GM12864 (cell line): ENCODE data around the gene RNF26.

Experiments used
- DNase-seq: peaks from one replicate; pipeline ENCODE4 v3.0.0-alpha.2; 2011; ENCODE audit warnings: low read depth
- H3K4me3 ChIP-seq: 2 replicates; pipeline ENCODE4 v1.5.1; 2011; ENCODE audit warnings: mild to moderate bottlenecking, low read depth, low read length, control low read depth
- TF ChIP-seq, protein P1 (sequence below): IDR thresholded peaks from 2 replicates; pipeline ENCODE4 v1.5.1; 2011; ENCODE audit warnings: low read depth, mild to moderate bottlenecking, moderate library complexity, low read length, control low read depth, inconsistent platforms; ENCODE audit errors: missing control alignments

Gene RNF26

DNA sequence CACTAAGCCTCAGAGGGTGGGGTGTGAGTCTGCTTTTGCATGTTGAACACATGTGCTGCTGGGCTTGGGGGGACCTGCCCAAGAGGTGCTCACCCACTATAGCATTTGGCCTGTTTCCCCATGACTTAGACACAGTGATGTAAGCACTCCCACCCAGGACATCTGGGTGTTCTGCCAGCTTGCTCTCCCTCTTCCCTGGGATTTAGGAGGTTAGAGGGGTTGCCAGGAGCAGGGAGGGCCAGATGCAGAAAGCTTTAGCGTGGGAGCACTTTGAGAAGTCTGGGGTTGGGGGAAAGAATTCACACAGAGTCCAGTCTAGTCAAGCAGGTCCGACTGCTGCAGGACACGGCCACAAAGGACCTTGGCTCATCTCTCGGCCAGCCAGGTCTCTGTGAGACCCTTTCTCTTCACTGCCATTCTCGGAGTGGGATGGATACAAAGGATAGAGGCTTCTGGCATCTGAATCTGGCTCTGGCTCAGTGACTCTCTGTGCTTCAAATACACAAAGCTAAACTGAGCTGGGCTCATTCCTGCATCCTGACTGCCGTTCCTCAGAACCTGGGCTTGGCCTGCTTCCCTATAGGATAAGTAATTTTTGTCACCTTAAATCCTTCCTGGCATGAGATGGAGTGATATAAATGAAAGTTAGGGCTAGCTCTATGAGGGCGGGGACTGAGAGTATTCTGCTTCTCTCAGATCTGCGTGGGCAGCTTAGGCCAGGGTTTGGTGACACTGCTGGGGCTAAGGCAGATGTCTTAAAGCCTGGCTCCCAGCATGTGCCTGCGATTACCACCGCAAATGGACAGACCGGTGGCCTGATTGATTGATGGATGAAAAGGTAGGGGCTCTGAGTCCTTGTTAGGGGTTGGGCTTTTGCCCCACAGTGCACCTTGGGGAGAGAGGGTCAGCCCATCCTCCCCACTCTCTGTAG is 32.6 kb downstream of the RNF26 start:
- DNase-seq: no peak
- TF ChIP-seq, protein P1, sequence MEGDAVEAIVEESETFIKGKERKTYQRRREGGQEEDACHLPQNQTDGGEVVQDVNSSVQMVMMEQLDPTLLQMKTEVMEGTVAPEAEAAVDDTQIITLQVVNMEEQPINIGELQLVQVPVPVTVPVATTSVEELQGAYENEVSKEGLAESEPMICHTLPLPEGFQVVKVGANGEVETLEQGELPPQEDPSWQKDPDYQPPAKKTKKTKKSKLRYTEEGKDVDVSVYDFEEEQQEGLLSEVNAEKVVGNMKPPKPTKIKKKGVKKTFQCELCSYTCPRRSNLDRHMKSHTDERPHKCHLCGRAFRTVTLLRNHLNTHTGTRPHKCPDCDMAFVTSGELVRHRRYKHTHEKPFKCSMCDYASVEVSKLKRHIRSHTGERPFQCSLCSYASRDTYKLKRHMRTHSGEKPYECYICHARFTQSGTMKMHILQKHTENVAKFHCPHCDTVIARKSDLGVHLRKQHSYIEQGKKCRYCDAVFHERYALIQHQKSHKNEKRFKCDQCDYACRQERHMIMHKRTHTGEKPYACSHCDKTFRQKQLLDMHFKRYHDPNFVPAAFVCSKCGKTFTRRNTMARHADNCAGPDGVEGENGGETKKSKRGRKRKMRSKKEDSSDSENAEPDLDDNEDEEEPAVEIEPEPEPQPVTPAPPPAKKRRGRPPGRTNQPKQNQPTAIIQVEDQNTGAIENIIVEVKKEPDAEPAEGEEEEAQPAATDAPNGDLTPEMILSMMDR: no peak

DNA sequence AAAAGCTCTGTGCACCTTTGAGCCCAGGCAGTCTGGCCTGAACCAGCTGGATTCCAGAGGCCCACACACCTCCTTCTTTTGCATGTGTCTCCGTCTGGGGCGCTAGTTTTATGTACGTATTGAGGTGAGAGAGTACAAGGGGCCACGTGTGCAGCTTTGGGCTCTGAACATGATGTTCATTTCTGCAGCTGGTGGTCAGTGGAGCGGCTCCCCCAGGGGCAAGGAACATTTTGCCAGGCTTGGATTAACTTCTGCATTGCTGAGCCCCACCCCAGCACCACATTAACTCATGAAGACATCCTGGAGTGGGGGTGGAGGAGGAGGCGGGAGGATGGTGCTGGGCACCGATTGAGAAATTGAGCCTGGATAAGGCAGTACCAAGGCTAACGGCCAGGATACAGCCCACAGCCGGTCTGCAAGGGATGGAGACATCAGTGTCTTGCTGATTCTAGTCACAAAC is 33.4 kb downstream of the RNF26 start:
- TF ChIP-seq, protein P1: no peak
- no peak overlapping the region for H3K4me3 ChIP-seq
- DNase-seq: no peak

More for the DNA sequence above, 32.6 kb downstream of the RNF26 start:
- no peak overlapping the region for H3K4me3 ChIP-seq

DNA sequence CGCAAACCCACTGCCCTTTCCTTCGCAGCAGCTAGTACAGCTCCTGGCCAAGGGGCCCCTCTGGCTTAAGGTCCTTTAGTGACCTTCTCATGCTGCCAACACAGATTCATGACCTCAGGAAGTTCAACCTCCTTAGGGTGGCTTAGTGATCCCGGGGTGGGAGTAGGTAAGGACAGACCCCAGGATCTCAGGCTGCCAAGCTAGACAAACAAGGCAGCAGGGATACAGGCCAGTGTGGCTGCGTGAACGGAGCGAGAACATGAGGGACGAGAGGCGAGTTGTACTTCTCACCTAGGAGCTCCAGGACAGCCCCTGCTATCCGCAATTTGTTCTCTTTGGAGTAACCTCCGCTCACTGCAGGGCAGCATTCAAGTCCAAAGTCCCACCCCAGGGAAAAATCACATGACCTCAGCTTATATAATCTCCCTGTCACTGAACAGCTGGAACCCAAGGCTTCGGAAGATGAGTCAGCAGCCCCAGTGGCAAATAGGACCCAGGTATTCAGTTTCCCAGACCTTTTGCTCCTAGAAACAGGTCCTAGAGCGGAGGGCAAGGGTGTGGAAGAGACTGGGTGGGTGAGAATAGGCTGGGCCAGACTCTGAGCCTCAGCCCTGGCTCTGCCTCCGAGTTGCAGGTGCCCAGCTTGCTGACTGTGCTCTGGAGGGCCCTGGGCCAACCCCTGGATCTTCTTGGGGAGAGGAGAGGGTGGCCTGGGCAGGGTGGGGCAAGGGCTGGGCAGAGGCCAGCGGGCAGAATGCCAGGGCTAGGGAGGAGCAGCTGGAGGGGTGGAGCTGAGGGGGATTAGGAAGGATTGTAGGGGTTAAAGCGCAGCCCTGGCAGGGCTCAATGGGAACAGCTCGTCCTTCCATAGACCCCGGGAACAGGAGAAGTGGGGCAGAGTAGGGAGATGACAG is 34.1 kb downstream of the RNF26 start:
- TF ChIP-seq, protein P1: no peak
- DNase-seq: no peak
- H3K4me3 ChIP-seq: no peak overlapping the region

DNA sequence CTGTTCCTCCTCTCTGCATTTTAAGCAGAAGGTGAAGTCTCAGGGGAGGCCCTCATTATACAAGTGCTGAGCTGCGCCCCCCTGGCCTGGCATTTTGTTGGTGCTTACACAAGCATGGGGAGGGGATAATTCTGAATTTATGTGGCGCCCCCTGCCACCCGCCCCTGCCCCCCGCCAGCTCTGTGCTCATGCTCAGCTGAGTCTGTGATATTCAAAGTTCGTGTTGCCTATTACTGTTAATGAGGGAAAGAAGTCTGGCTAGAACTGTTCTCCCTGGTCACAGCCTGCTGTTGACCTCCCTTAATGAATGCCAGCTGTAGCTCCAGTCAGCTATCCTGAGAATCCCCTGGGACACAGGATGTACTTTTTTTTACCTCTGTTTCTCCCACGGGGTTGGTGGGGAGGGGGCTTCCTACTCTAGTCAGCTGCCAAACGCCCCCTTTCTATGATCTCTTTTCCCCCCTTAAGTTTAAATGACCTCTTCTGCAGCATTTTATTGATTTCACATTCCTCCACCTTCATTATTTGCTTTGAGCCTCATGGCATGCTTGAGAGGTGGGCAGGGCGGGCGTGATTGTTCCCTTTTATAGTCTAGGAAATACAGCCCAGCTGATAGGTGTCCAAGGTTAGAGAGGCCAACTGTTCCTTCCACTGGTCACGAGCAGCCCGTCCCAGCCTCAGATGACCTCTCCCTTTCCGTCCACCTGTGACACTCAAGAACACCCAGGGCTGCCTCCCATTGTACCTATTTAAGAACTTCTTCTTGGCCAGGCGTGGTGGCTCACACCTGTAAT is 35.0 kb downstream of the RNF26 start:
- no peak overlapping the region for H3K4me3 ChIP-seq
- no peak for DNase-seq
- TF ChIP-seq, protein P1: no peak

DNA sequence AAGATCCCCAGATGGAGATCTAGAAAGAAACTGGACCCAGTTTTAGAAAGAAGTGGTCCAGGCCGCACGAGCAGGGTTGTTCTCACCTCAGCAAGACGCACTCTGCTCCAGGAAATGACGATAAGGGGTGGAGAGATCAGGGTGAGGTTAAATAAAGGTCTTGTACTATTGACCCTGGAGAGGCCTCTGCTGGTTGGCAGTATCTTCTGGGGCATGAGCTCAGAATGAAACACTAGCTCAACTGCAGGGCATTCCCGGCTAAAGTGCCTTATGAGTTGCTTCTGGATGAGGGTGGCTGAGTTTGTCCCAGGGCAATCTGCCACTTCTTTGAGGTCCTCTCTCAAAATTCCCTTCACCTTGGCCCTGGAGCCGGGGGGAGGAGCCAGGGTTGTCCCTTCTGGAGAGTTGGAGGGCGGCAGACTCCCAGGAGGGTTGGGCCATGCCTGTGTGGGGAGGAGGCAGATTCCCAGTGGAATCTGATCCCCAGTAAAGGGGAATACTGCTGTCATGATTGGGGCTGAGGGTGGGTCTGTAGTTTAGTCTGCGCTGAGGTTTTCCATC is 36.2 kb downstream of the RNF26 start:
- no peak for DNase-seq
- TF ChIP-seq, protein P1: no peak
- H3K4me3 ChIP-seq: no peak overlapping the region

DNA sequence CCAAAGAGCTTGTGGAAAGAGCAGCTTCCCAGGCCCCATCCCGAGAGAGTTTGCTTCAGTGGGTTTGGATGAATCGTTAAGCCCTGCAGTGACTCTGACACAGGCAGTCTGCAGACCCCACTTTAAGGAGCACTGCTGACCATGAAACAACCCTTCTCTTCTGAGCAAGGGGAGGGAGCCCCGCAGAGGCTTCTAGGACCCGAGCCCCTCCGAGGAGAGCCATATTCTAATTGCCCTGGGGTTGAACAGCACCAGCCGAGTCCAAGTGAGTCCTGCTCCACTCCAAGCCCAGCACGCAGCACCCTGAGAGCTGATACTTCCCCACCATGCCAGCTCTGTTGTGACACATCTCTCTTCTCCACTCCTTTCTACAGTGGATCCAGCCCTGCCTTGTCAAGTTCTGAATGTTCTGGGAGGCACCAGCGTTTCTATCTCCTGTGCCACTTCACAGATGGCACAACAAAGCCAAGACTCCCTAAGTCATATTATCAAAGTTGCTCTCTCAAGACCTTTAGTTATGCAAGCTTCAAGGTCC is 36.8 kb downstream of the RNF26 start:
- TF ChIP-seq, protein P1: no peak
- DNase-seq: no peak
- H3K4me3 ChIP-seq: no peak overlapping the region
